Erythroblast (primary cell): ENCODE results near the gene CAMK1G.

Experiments
- GATA1 ChIP-seq: IDR thresholded peaks from 2 replicates; pipeline ENCODE4 v1.6.1; 2011; ENCODE audit warnings: low read depth, mild to moderate bottlenecking, control low read depth, low read length, moderate library complexity
- POLR2A ChIP-seq: IDR thresholded peaks from 2 replicates; pipeline ENCODE4 v1.6.1; 2011; ENCODE audit warnings: mild to moderate bottlenecking, low read length

DNA sequence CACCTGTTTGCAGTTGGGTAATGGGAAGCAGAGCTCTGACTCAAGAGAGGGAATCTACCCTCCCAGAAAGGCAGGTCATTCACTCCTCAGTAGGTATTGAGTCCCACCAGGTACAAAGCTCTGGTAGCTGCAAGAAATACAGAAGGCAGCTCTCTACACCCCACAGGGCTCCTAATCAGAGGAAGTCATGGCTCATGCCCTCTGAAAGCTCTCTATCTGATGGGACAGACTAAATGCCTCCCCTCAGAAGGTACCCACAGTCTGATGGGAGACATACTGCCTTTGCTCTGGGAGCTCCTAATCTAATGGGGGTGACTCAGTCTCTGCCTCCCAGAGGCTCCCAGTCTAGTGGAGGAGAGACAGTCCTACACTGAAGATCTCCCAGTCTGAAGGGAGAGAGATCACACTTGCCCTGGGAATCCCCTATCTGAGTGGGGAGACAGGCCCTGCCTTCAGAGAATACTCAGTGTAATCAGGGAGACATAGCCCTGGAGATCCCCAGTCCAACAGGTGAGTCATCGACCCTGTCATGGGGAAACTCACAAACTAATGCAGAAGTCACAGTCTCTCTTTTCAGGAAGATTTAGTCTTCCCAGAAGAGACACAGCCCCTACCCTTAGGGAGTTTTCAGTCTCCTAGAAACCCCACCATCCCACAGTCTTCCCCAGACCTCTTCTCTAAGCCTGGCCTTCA, 23.7 kb downstream of the CAMK1G start:
- no peak for TF ChIP-seq POLR2A
- TF ChIP-seq GATA1: no peak
